Gastroesophageal sphincter (tissue), 4 donors: ENCODE results near the gene CDH4. TPM values are rescaled to one million over a fixed set of nuclear protein-coding genes. Genes with fewer than 3 reads are reported as not detected.

Experiments used
- ATAC-seq: fragments of 150-250 bp; one replicate; pipeline ENCODE4 v1.9.1; 2016; ENCODE audit warnings: mild to moderate bottlenecking, moderate library complexity
- H3K27ac ChIP-seq, 4 donors: fragments of 200-600 bp; sonication (generic) in 3 of 4; 1 replicate in 3 of 4; 2 replicates in 1 of 4; pipeline ENCODE4 v1.5.1; 2016 to 2019
- H3K27me3 ChIP-seq: fragments of 200-600 bp; sonication (generic); one replicate; pipeline ENCODE4 v1.5.1; 2019
- H3K36me3 ChIP-seq, 2 donors: fragments of 200-600 bp; sonication (generic); one replicate each; pipeline ENCODE4 v1.5.1; 2019; ENCODE audit warnings: control low read depth in 1 of 2
- H3K4me1 ChIP-seq, 3 donors: fragments of 200-600 bp; sonication (generic); 1 replicate in 2 of 3; 2 replicates in 1 of 3; pipeline ENCODE4 v1.5.1; 2016 to 2019; ENCODE audit warnings: control low read depth in 2 of 3
- H3K4me3 ChIP-seq, 2 donors: fragments of 200-600 bp; sonication (generic); one replicate each; pipeline ENCODE4 v1.5.1; 2019; ENCODE audit warnings: mild to moderate bottlenecking in 1 of 2, moderate library complexity in 1 of 2
- H3K9me3 ChIP-seq, 3 donors: fragments of 200-600 bp; sonication (generic); one replicate each; pipeline ENCODE4 v1.5.1; 2017 to 2019; ENCODE audit warnings: control low read depth in 2 of 3
- EP300 ChIP-seq: sonication (generic); formaldehyde crosslinking; IDR thresholded peaks from one replicate; pipeline ENCODE4 v1.6.1; 2017; ENCODE audit warnings: antibody characterized with exemption, mild to moderate bottlenecking
- POLR2A ChIP-seq, 2 donors: fragments of 450-650 bp; IDR thresholded peaks; one replicate each; pipeline ENCODE4 v1.6.1; 2017; ENCODE audit warnings: antibody characterized with exemption in 2 of 2, mild to moderate bottlenecking in 2 of 2, moderate library complexity in 1 of 2
- POLR2AphosphoS5 ChIP-seq: sonication (generic); formaldehyde crosslinking; IDR thresholded peaks from one replicate; pipeline ENCODE4 v1.6.1; 2017; ENCODE audit warnings: antibody characterized with exemption
- WGBS, 2 donors: methylation state at CpG; one replicate each; pipeline ENCODE4 v1.1.5; 2018; ENCODE audit warnings: low coverage in 1 of 2; 5-methylcytosine and 5-hydroxymethylcytosine counted together
- total RNA-seq, 4 donors: library from RNA; depleted of rRNA; stranded (reverse); fragments of >200 nt; gene quantifications; one replicate each; pipeline ENCODE4 v1.1.0, GENCODE V29; 2016
- TF ChIP-seq, protein P1 (sequence below), 4 experiments: fragments of 200-600 bp in 2 of 4; fragments of 450-650 bp in 2 of 4; sonication (generic) in 1 of 4; IDR thresholded peaks; one replicate each; pipeline ENCODE4 v1.5.1; 2017 to 2019; ENCODE audit warnings: antibody characterized with exemption in 4 of 4, mild to moderate bottlenecking in 2 of 4, moderate library complexity in 2 of 4

The CDH4 gene
- total RNA-seq, 4 donors from 2014 or later: under 0.01 to 1.5 (median 0.42) TPM; not detected in 1

- Histone ChIP-seq H3K9me3 (peaks cover 0 to under 1% (median 0%) of the 10 kb centered on the region in 3 donors), H3K27me3 (peaks cover 61% of the 10 kb centered on the region), H3K27ac (no peak overlapping the region), H3K4me3 (no peak overlapping the region), H3K36me3 (no peaks in the 10 kb centered on the region), H3K4me1 (no peaks in the 10 kb centered on the region)
- no peak for ATAC-seq
- TF ChIP-seq, protein P1, sequence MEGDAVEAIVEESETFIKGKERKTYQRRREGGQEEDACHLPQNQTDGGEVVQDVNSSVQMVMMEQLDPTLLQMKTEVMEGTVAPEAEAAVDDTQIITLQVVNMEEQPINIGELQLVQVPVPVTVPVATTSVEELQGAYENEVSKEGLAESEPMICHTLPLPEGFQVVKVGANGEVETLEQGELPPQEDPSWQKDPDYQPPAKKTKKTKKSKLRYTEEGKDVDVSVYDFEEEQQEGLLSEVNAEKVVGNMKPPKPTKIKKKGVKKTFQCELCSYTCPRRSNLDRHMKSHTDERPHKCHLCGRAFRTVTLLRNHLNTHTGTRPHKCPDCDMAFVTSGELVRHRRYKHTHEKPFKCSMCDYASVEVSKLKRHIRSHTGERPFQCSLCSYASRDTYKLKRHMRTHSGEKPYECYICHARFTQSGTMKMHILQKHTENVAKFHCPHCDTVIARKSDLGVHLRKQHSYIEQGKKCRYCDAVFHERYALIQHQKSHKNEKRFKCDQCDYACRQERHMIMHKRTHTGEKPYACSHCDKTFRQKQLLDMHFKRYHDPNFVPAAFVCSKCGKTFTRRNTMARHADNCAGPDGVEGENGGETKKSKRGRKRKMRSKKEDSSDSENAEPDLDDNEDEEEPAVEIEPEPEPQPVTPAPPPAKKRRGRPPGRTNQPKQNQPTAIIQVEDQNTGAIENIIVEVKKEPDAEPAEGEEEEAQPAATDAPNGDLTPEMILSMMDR (IDR thresholded peaks at IDR 0.05): no peak
- no peak for TF ChIP-seq POLR2A (IDR thresholded peaks at IDR 0.05)
- no peak for TF ChIP-seq POLR2AphosphoS5
- no peak for TF ChIP-seq EP300
- 64 to 100% methylated on average over 1 to 3 of the region's 26 CpGs for WGBS, 2 donors
Observed at GRCh38 chr20:61897401-61898295, 645.6 kb downstream of the CDH4 start.

DNA sequence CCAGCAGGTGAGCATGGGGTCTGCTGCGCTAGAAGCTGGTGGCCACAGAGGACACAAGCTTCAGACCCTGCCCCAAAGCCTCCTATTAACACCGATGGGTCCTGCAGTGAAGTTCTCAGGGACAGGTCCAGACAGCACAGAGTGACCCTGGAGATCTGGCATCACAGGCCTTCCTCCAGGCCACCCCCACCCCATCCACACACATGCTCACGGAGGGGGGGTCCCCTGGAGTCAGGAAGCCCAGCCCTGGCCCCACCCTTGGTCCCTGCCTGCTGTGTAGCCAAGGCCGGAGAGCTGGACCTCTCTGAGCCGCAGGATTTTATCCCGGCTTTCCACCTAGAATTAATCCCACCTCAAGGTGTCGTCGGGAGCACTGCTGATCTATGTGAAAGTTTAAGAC lies 646.3 kb downstream of the CDH4 start:
- no peak for ATAC-seq
- TF ChIP-seq POLR2A (IDR thresholded peaks at IDR 0.05) (no peak), POLR2AphosphoS5 (no peak), EP300 (no peak)
- TF ChIP-seq, protein P1 (IDR thresholded peaks at IDR 0.05): no peak
- Histone ChIP-seq H3K27ac (no peak overlapping the region), H3K4me3 (no peak overlapping the region), H3K27me3 (peaks cover 61% of the 10 kb centered on the region), H3K4me1 (no peaks in the 10 kb centered on the region), H3K9me3 (no peaks in the 10 kb centered on the region), H3K36me3 (no peaks in the 10 kb centered on the region)
- WGBS, 2 donors: no CpG with 5 or more reads among the region's 8 CpGs

- 20 to 33% methylated on average over 3 to 9 of the region's 29 CpGs for WGBS, 2 donors
- H3K27me3 ChIP-seq: peaks cover 69% of the 10 kb centered on the region
- H3K27ac ChIP-seq: no peak overlapping the region
- H3K4me3 ChIP-seq: no peak overlapping the region
- no peak for ATAC-seq
- TF ChIP-seq POLR2A (IDR thresholded peaks at IDR 0.05): no peak
- TF ChIP-seq POLR2AphosphoS5: no peak
- TF ChIP-seq, protein P1 (IDR thresholded peaks at IDR 0.05): no peak
- no peak for TF ChIP-seq EP300
- H3K9me3 ChIP-seq: no peaks in the 10 kb centered on the region
- H3K4me1 ChIP-seq: no peaks in the 10 kb centered on the region
- no peaks in the 10 kb centered on the region for H3K36me3 ChIP-seq
Observed at GRCh38 chr20:61900011-61900944, 648.2 kb downstream of the CDH4 start.

DNA sequence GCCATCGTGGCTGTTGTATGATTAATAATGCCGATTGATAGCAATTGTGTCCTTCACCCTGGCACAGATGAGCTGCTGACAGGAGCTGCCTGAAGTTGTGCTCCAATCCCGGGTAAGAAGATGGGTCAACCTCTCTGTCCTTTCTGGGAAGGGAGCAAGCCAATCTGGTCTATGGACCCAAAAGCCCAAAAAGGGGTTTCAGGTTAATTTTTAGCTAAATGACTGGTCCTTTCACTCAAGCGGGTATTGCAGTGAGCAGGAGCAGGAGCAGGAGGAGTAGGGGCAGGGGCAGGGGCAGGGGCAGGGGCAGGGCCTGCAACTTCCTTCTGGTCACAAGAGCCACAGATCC lies 648.9 kb downstream of the CDH4 start:
- H3K4me1 ChIP-seq: no peaks in the 10 kb centered on the region
- no peak for ATAC-seq
- H3K4me3 ChIP-seq: no peak overlapping the region
- 56 to 73% methylated on average over 2 to 3 of the region's 4 CpGs for WGBS, 2 donors
- H3K9me3 ChIP-seq: no peaks in the 10 kb centered on the region
- no peak overlapping the region for H3K27ac ChIP-seq
- no peaks in the 10 kb centered on the region for H3K36me3 ChIP-seq
- TF ChIP-seq EP300: no peak
- TF ChIP-seq, protein P1 (IDR thresholded peaks at IDR 0.05): no peak
- TF ChIP-seq POLR2A (IDR thresholded peaks at IDR 0.05): no peak
- TF ChIP-seq POLR2AphosphoS5: no peak
- peaks cover 67% of the 10 kb centered on the region for H3K27me3 ChIP-seq
